ENCODE results near the gene PLA2G3. TPM values are rescaled to one million over a fixed set of nuclear protein-coding genes. Genes with fewer than 3 reads are reported as not detected.

Gene PLA2G3
- total and polyA plus RNA-seq, 2 donors (not counting 3 experiments of a cell fraction or from before 2014, with no cell fraction given), result 0.75 to 0.84 TPM

- no peak overlapping the region for H3K27ac ChIP-seq (ENCODE audit: insufficient read depth, low read depth, low read length)
- H4K20me1 ChIP-seq (replicated peaks; ENCODE audit: control insufficient read depth, extremely low read depth, insufficient read depth, low read length), result no peaks in the 10 kb centered on the region
- H3K27me3 ChIP-seq (ENCODE audit: control insufficient read depth in 2 of 2, insufficient read depth in 2 of 2, low read length in 2 of 2), result no peaks in the 10 kb centered on the region
- H3K9ac ChIP-seq (replicated peaks; ENCODE audit: extremely low read depth, insufficient read depth, low read length), result no peak overlapping the region
- H3K9me1 ChIP-seq (replicated peaks; ENCODE audit: control insufficient read depth, extremely low read depth, insufficient read depth, low read length), result no peaks in the 10 kb centered on the region
- peaks cover 2% of the 10 kb centered on the region for H3K79me2 ChIP-seq (ENCODE audit: control insufficient read depth, insufficient read depth, low read length)
- dilution Hi-C loops (cut with MboI; ENCODE audit: extremely low pct_ligation_motif_present, low sequenced_read_pairs) (no loop called here), intact Hi-C loops (cut with micrococcal nuclease) (no loop called here)
- FAIRE-seq, result no peak
- H3K4me3 ChIP-seq (replicated peaks in 1 of 3; ENCODE audit: insufficient read depth in 1 of 3, low read depth in 1 of 3, low read length in 3 of 3), result no peak overlapping the region
- H3K36me3 ChIP-seq (ENCODE audit: control insufficient read depth in 2 of 2, extremely low read depth in 1 of 2, insufficient read depth in 2 of 2, low read length in 2 of 2), result peaks cover 25 to 79% of the 10 kb centered on the region in 2 experiments
- H3K4me1 ChIP-seq (ENCODE audit: control insufficient read depth, extremely low read depth, insufficient read depth, low read length), result no peaks in the 10 kb centered on the region
- ChIA-PET CTCF (interaction anchor here (2.1 to 4.4 kb wide), 2 partner anchors 12 to 54 kb away, joined by 6 to 29 read pairs; no protein-coding TSS in a partner anchor), POLR2A (no interaction called here)
- TF ChIP-seq FOS (IDR thresholded peaks at IDR 0.05; ENCODE audit: borderline replicate concordance, insufficient read depth, low read length), result no peak
- TF ChIP-seq POLR2AphosphoS5 (IDR thresholded peaks at IDR 0.05; ENCODE audit: insufficient read depth, low read depth, low read length), result no peak
- no peak for TF ChIP-seq POLR2A (IDR thresholded peaks at IDR 0.05; ENCODE audit: low read depth, low read length)
- no peak for TF ChIP-seq GATA2 (IDR thresholded peaks at IDR 0.05; ENCODE audit: insufficient read depth, insufficient read length, low read depth, low read length)
- TF ChIP-seq MYC (IDR thresholded peaks at IDR 0.05; ENCODE audit: low read depth, low read length), result no peak
- TF ChIP-seq EZH2 (IDR thresholded peaks at IDR 0.05; ENCODE audit: borderline replicate concordance, low read depth, low read length, severe bottlenecking), result no peak
- TF ChIP-seq MAX (IDR thresholded peaks at IDR 0.05; ENCODE audit: insufficient read depth, insufficient read length), result no peak
- no peak for TF ChIP-seq CTCF (IDR thresholded peaks at IDR 0.05; ENCODE audit: extremely low read depth in 1 of 2, insufficient read depth in 1 of 2, low read depth in 1 of 2, low read length in 2 of 2)
- no peak for TF ChIP-seq JUN (IDR thresholded peaks at IDR 0.05; ENCODE audit: borderline replicate concordance, insufficient read depth, insufficient read length, low read depth)
- no peak overlapping the region for H2AFZ ChIP-seq (ENCODE audit: low read depth, low read length)
- no peak overlapping the region for H3K4me2 ChIP-seq (ENCODE audit: insufficient read depth, low read length)
- DNase-seq (ENCODE audit: low read depth, low spot score), result no peak
- H3K9me3 ChIP-seq (replicated peaks; ENCODE audit: control insufficient read depth, insufficient read depth, low read length), result no peaks in the 10 kb centered on the region
- BruUV-seq (replicated peaks), result no TSS peak
These were observed 43.5 kb downstream of the PLA2G3 start for GRCh38 chr22:31096657-31097279.
